Thoracic aorta (tissue), 2 donors: ENCODE data around the gene FAM107B. TPM values are rescaled to one million over a fixed set of nuclear protein-coding genes. Genes with fewer than 3 reads are reported as not detected.

Experiments
- ATAC-seq: fragments of 150-250 bp; one replicate; pipeline ENCODE4 v1.8.0; 2017; ENCODE audit warnings: low read depth; ENCODE audit not compliant: insufficient number of reproducible peaks, low FRiP score
- DNase-seq: peaks from one replicate; pipeline ENCODE4 v3.0.0-alpha.2; 2020; ENCODE audit warnings: low spot score
- H3K27ac ChIP-seq, 2 donors: fragments of 200-600 bp; sonication (generic); 1 replicate in 1 of 2; 2 replicates in 1 of 2; pipeline ENCODE4 v1.5.1; 2016; ENCODE audit warnings: mild to moderate bottlenecking in 2 of 2, moderate library complexity in 2 of 2
- H3K27me3 ChIP-seq: fragments of 200-600 bp; sonication (generic); replicated peaks from 2 replicates; pipeline ENCODE4 v1.6.0; 2016; ENCODE audit warnings: mild to moderate bottlenecking; ENCODE audit not compliant: insufficient read depth
- H3K36me3 ChIP-seq: fragments of 200-600 bp; sonication (generic); one replicate; pipeline ENCODE4 v1.5.1; 2016
- H3K4me1 ChIP-seq, 2 donors: fragments of 200-600 bp; sonication (generic); 1 replicate in 1 of 2; 2 replicates in 1 of 2; pipeline versions ENCODE4 v1.5.1 to v1.6.0; 2016; ENCODE audit warnings: low read depth in 2 of 2, mild to moderate bottlenecking in 1 of 2; ENCODE audit not compliant: control insufficient read depth in 1 of 2
- H3K4me3 ChIP-seq: fragments of 200-600 bp; sonication (generic); 2 replicates; pipeline ENCODE4 v1.5.1; 2016; ENCODE audit warnings: mild to moderate bottlenecking
- H3K9me3 ChIP-seq: fragments of 200-600 bp; sonication (generic); 2 replicates; pipeline ENCODE4 v1.5.1; 2016
- CTCF ChIP-seq: fragments of 200-600 bp; sonication (generic); IDR thresholded peaks from one replicate; pipeline ENCODE4 v1.5.1; 2019; ENCODE audit warnings: antibody characterized with exemption
- total RNA-seq, 2 donors: library from RNA; depleted of rRNA; stranded (reverse); fragments of >200 nt; gene quantifications; one replicate each; pipeline versions ENCODE4 v1.1.0 to v1.2.3, GENCODE V29; 2016

The FAM107B gene
- total RNA-seq, 2 donors from 2014 or later, result 33.6 to 50.6 TPM

- Histone ChIP-seq H3K27me3 (no peaks in the 10 kb centered on the region), H3K36me3 (no peaks in the 10 kb centered on the region), H3K27ac (no peak overlapping the region), H3K9me3 (no peaks in the 10 kb centered on the region), H3K4me1 (peaks cover 0 to 15% of the 10 kb centered on the region in 2 donors), H3K4me3 (no peak overlapping the region)
- TF ChIP-seq CTCF, result no peak
- DNase-seq (no peak), ATAC-seq (no peak)
Measured at GRCh38 chr10:14487488-14487883, 287.2 kb downstream of the FAM107B start.

GRCh38 chr10:14486777-14487487, 287.8 kb downstream of the FAM107B start:
- ATAC-seq (peak; percentile 41), DNase-seq (no peak)
- Histone ChIP-seq H3K27me3 (no peaks in the 10 kb centered on the region), H3K4me3 (peak overlapping the region; percentile 41), H3K27ac (no peak overlapping the region), H3K4me1 (peaks cover 0 to 15% of the 10 kb centered on the region in 2 donors), H3K9me3 (no peaks in the 10 kb centered on the region), H3K36me3 (no peaks in the 10 kb centered on the region)
- no peak for TF ChIP-seq CTCF

GRCh38 chr10:14485986-14486385, 288.7 kb downstream of the FAM107B start:
- Histone ChIP-seq H3K9me3 (no peaks in the 10 kb centered on the region), H3K4me1 (peaks cover 0 to 15% of the 10 kb centered on the region in 2 donors), H3K4me3 (no peak overlapping the region), H3K27me3 (no peaks in the 10 kb centered on the region), H3K27ac (no peak overlapping the region), H3K36me3 (no peaks in the 10 kb centered on the region)
- TF ChIP-seq CTCF, result no peak
- DNase-seq (no peak), ATAC-seq (no peak)

- TF ChIP-seq CTCF, result no peak
- H3K27me3 ChIP-seq, result no peaks in the 10 kb centered on the region
- DNase-seq (no peak), ATAC-seq (no peak)
- H3K36me3 ChIP-seq, result no peaks in the 10 kb centered on the region
- H3K27ac ChIP-seq, result no peak overlapping the region
- H3K4me3 ChIP-seq, result no peak overlapping the region
- no peaks in the 10 kb centered on the region for H3K9me3 ChIP-seq
- peaks cover 0 to 17% of the 10 kb centered on the region in 2 donors for H3K4me1 ChIP-seq
Measured at GRCh38 chr10:14483417-14483816, 291.3 kb downstream of the FAM107B start.

- Histone ChIP-seq H3K27ac (no peak overlapping the region), H3K9me3 (no peaks in the 10 kb centered on the region), H3K4me3 (no peak overlapping the region), H3K36me3 (no peaks in the 10 kb centered on the region), H3K27me3 (no peaks in the 10 kb centered on the region), H3K4me1 (peaks cover 0 to 7% of the 10 kb centered on the region in 2 donors)
- ATAC-seq (no peak), DNase-seq (no peak)
- no peak for TF ChIP-seq CTCF
Measured at GRCh38 chr10:14481752-14482151, 292.9 kb downstream of the FAM107B start.
